ENCODE measurements around the gene ARL5B. TPM values are rescaled to one million over a fixed set of nuclear protein-coding genes. Genes with fewer than 3 reads are reported as not detected.

Gene ARL5B
- total RNA-seq, 1 donor from 2014 or later: 38.4 TPM

GRCh38 chr10:18685555-18685954 is 26.3 kb downstream of the ARL5B start:
- Mint-ChIP-seq H3K4me3 (no peak overlapping the region), H3K4me1 (no peaks in the 10 kb centered on the region), H3K9me3 (no peaks in the 10 kb centered on the region), H3K27ac (ENCODE audit: unreplicated experiment) (no peak overlapping the region), H3K36me3 (ENCODE audit: low read depth) (peaks cover 8% of the 10 kb centered on the region), H3K27me3 (ENCODE audit: low read depth) (no peaks in the 10 kb centered on the region)
- no peak for TF ChIP-seq CTCF (conservative IDR thresholded peaks at IDR 0.05)
- DNase-seq (ENCODE audit: low read depth, low spot score): no peak

DNA sequence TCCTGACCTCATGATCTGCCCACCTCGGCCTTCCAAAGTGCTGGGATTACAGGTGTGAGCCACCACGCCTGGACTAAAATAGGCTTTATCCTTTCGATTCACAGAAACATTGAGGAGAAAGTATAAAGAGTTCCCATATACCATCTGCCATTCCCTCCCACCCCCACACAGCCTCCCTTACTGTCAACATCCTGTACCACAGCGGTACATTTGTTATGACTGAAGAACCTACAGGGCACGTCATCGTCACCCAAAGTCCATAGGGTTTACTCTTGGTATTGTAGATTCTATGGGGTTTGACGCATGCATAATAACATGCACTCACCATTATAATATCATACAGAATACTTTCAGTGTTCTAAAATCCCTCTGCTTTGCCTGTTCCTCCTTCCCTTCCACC is 28.0 kb downstream of the ARL5B start:
- Mint-ChIP-seq H3K27me3 (ENCODE audit: low read depth) (no peaks in the 10 kb centered on the region), H3K36me3 (ENCODE audit: low read depth) (peaks cover 8% of the 10 kb centered on the region)

DNA sequence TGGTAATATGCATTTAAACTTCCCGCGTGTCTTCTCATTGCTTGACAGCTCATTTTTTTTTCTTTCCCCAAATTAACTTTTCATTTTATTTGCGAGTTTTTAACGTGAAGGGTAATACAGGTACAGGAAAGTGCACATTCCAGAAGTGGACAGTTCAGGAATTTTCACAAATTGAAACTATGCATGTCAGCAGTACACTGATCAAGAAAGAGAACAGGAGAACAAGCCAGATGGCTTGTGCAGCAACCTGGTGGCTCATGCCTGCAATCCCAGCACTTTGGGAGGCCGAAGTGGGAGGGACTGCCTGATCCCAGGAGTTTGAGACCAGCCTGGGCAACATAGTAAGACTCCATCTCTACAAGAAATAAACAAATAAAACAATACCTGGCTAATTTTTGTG is 28.5 kb downstream of the ARL5B start:
- no peaks in the 10 kb centered on the region for H3K9me3 Mint-ChIP-seq
- TF ChIP-seq CTCF (conservative IDR thresholded peaks at IDR 0.05): no peak
- H3K27ac Mint-ChIP-seq (ENCODE audit: unreplicated experiment): no peak overlapping the region
- no peaks in the 10 kb centered on the region for H3K4me1 Mint-ChIP-seq
- H3K36me3 Mint-ChIP-seq (ENCODE audit: low read depth): peaks cover 6% of the 10 kb centered on the region
- no peak for DNase-seq (ENCODE audit: low read depth, low spot score)
- no peaks in the 10 kb centered on the region for H3K27me3 Mint-ChIP-seq (ENCODE audit: low read depth)
- no peak overlapping the region for H3K4me3 Mint-ChIP-seq

More for the DNA sequence above, 28.0 kb downstream of the ARL5B start:
- Mint-ChIP-seq H3K4me3 (no peak overlapping the region), H3K4me1 (no peaks in the 10 kb centered on the region), H3K27ac (ENCODE audit: unreplicated experiment) (no peak overlapping the region), H3K9me3 (no peaks in the 10 kb centered on the region)
- no peak for DNase-seq (ENCODE audit: low read depth, low spot score)
- no peak for TF ChIP-seq CTCF (conservative IDR thresholded peaks at IDR 0.05)

GRCh38 chr10:18689498-18689897 is 30.3 kb downstream of the ARL5B start:
- H3K27me3 Mint-ChIP-seq (ENCODE audit: low read depth): no peaks in the 10 kb centered on the region
- no peak for DNase-seq (ENCODE audit: low read depth, low spot score)
- H3K36me3 Mint-ChIP-seq (ENCODE audit: low read depth): no peaks in the 10 kb centered on the region
- H3K4me1 Mint-ChIP-seq: no peaks in the 10 kb centered on the region
- no peaks in the 10 kb centered on the region for H3K9me3 Mint-ChIP-seq
- no peak overlapping the region for H3K27ac Mint-ChIP-seq (ENCODE audit: unreplicated experiment)
- peak; percentile 71 for TF ChIP-seq CTCF (conservative IDR thresholded peaks at IDR 0.05)
- H3K4me3 Mint-ChIP-seq: no peak overlapping the region

- no peaks in the 10 kb centered on the region for H3K4me1 Mint-ChIP-seq
- H3K9me3 Mint-ChIP-seq: no peaks in the 10 kb centered on the region
- TF ChIP-seq CTCF (conservative IDR thresholded peaks at IDR 0.05): no peak
- no peaks in the 10 kb centered on the region for H3K27me3 Mint-ChIP-seq (ENCODE audit: low read depth)
- no peak overlapping the region for H3K27ac Mint-ChIP-seq (ENCODE audit: unreplicated experiment)
- DNase-seq (ENCODE audit: low read depth, low spot score): no peak
- H3K36me3 Mint-ChIP-seq (ENCODE audit: low read depth): no peaks in the 10 kb centered on the region
- no peak overlapping the region for H3K4me3 Mint-ChIP-seq
Measured at GRCh38 chr10:18690541-18690940, 31.3 kb downstream of the ARL5B start.

Data from neural crest cell (in vitro differentiated cells).